ENCODE data around the gene BAZ1A.

- TF ChIP-seq POLR2A (IDR thresholded peaks at IDR 0.05), result no peak
- no peak for TF ChIP-seq CTCF (IDR thresholded peaks at IDR 0.05 in 4 of 5, conservative IDR thresholded peaks at IDR 0.05 in 1 of 5)
Observed at GRCh38 chr14:34782031-34782430, 93.1 kb downstream of the BAZ1A start.
